ENCODE measurements around the gene PTCH2.
"Not testable (repeated sequence)": the region's sequence is repeated elsewhere in the genome, so short reads cannot be mapped to it uniquely, and the experiment has no call there.

PTCH2 gene

GRCh38 chr1:44839576-44839975, 3.5 kb downstream of the PTCH2 start:
- DNase-seq (ENCODE audit: insufficient read length, low spot score) (no peak), FAIRE-seq (no peak)

- FAIRE-seq; DNase-seq (ENCODE audit: insufficient read length, low spot score): not testable (repeated sequence)
Measured at GRCh38 chr1:44838294-44838693, 4.8 kb downstream of the PTCH2 start.

DNA sequence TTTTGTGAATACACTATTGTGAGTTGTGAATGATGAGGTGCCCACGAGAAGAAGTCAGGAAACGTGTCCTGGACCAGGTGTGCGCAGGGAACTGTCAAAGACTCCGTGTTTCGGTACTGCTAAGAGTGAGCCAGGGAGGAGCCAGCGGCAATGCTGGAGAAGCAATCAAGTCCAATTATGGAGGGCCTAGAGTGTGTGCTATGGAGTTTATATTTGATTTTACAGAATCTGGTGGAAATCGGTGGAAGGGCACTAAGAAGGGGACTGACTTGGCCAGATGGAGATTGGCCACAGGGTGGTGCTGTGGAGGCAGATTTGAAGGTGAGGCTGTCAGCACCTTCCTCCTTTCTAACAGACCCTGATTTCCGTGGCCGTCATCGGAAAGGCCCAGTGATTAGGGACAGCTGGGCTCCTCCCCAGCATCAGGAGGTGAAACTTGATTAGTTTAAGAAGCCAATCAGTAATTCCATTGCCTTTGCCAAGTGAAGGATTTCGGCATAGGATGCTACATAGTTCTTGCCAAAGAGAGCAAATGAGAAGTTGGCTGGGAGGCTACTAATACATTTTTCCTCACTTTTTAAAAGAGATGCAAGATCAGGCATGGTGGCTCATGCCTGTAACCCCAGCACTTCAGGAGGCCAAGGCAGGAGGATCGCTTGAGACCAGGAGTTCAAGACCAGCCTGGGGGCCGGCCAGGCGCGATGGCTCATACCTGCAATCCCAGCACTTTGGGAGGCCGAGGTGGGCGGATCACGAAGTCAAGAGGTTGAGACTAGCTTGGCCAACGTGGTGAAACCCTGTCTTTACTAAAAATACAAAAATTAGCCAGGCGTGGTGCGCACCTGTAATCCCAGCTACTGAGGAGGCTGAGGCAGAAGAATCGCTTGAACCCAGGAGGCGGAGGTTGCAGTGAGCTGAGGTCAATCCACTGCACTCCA, 7.0 kb downstream of the PTCH2 start:
- peak; percentile 81 for FAIRE-seq

DNA sequence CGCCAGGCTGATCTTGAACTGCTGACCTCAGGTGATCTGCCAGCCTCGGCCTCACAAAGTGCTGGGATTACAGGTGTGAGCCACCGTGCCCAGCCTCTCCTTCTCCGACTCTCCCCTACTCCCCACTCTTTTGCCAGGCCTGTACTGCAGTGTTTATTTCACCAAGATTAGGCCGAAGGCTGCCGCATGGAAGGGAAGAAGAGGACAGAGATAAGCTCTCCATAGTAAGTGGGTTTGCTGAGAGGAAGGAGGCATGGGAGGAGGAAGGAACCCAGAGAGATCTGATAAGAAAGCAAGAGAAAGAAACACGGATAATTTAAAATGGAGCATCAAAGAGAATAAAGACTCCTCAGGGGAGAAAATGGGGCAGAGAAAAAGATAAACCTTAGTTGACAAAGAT, 8.7 kb downstream of the PTCH2 start:
- DNase-seq (ENCODE audit: insufficient read length, low spot score) = no peak
- FAIRE-seq = no peak

More for the DNA sequence above, 7.0 kb downstream of the PTCH2 start:
- DNase-seq (ENCODE audit: insufficient read length, low spot score) = peak; percentile 71

- no peak for FAIRE-seq
- no peak for DNase-seq (ENCODE audit: insufficient read length, low spot score)
Measured at GRCh38 chr1:44832056-44832705, 10.9 kb downstream of the PTCH2 start.

DNA sequence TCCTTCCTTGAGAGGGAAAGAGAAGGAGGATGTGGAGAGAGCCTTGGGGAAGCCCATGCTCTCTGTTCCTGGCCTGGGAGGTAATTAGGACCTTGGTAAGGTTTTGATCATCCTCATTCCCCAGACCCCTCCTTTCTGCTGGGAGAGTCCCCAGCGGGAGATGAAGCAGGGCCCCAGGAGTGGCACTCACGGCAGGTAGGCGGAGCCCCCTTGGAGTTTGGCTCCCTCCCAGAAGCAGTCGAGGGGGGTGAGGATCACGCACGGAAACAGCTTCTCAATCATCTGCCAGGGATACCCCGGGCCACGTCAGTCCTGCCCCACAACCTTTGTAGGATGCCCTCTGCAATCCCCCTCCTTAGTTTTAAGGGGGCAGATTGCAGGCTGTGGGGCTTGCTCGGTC, 11.5 kb downstream of the PTCH2 start:
- no peak for FAIRE-seq
- no peak for DNase-seq (ENCODE audit: insufficient read length, low spot score)

- DNase-seq (ENCODE audit: insufficient read length, low spot score) = no peak
- no peak for FAIRE-seq
Measured at GRCh38 chr1:44830900-44831304, 12.2 kb downstream of the PTCH2 start.

- no peak for DNase-seq (ENCODE audit: insufficient read length, low spot score)
- no peak for FAIRE-seq
Measured at GRCh38 chr1:44829506-44830384, 13.3 kb downstream of the PTCH2 start.

DNA sequence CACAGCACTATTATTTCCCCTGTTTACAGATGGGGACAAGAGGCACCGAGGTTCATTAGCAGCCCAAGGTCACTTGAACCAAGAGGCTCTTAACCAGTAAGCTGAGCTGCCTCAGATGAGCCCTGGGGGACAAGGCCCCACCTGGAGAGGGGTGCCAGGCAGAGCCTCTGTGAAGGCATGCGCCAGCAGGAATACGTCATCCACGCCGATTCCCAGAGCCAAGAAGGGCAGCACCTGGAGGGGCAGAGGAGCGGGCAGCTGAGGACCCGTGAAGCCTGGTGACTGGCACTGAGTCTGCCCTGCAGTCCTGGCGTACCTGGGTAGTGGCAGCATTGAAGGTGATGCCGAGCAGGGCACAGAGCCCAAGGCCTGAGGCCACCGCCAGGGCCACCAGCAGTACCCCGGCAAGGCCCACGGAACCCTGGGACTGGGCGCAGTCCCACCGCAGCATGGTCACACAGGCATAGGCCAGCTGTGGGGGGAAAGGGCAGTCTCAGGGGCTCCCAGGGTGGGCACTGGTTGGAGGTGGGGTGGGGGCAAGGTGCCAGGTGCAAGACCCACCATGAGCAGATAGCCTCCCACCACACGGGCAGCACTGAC, 14.1 kb downstream of the PTCH2 start:
- no peak for FAIRE-seq

GRCh38 chr1:44828003-44828651, 14.9 kb downstream of the PTCH2 start:
- DNase-seq (ENCODE audit: insufficient read length, low spot score) (no peak), FAIRE-seq (no peak)

More for the DNA sequence above, 14.1 kb downstream of the PTCH2 start:
- DNase-seq (ENCODE audit: insufficient read length, low spot score) = no peak

DNA sequence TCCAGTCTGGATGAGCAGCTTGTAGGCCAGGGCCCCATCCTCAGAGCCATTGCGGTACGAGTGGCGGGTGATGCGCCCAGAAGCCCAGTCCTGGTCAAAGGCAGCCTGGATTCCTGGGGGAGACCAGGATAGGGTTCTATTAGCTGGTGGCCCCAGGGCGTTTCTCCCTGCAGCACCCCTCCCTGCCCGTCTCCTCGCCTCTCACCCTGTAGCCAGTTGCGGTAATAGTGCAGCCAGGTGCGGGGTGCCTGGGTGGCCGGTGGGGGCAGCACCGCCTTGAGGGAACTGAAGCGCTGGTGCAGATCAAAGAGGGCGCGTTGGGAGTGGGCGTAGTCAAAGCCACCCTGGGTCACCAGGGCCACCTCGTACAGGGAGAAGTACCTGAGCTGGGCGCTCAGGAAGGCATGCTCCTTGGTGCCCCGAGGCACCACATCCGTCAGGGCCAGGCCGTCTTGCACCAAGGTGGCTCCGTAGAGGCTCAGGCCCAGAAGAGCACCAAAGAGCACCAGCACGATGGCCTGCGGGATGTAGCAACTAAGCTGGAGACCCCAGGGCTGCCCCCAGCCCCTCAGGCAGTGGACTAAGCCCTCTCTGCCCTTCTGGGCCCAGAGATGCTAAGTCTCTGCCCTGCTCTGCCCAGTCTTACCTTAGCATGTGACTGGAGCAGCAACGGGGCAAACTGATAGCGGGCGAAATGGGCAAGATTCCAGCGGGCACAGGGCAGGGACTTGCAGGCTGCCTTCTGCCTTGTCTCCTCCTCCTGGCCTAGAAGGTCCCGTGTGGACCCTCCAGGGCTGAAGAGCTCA, 15.7 kb downstream of the PTCH2 start:
- FAIRE-seq (no peak), DNase-seq (ENCODE audit: insufficient read length, low spot score) (no peak)

- FAIRE-seq = no peak
Measured at GRCh38 chr1:44826375-44827196, 16.5 kb downstream of the PTCH2 start.

DNA sequence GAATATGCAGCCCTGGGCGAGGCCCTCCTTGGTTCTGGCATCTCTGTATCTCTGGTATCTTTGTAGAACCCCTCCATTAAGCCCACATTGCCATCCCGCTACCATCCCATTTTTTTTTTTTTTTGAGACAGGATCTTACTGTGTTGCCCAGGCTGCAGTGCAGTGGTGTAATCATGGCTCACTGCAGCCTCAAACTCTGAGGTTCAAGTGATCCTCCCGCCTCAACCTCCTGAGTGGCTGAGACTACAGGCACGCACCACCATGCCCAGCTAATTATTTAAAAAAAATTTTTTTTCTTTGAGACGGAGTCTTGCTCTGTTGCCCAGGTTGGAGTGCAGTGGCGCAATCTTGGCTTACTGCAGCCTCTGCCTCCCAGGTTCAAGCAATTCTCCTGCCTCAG, 18.7 kb downstream of the PTCH2 start:
- not testable (repeated sequence) for FAIRE-seq; DNase-seq (ENCODE audit: insufficient read length, low spot score)

More at GRCh38 chr1:44826375-44827196, 16.5 kb downstream of the PTCH2 start:
- no peak for DNase-seq (ENCODE audit: insufficient read length, low spot score)

- DNase-seq (ENCODE audit: insufficient read length, low spot score) (no peak), FAIRE-seq (no peak)
Measured at GRCh38 chr1:44822981-44823451, 20.0 kb downstream of the PTCH2 start.

DNA sequence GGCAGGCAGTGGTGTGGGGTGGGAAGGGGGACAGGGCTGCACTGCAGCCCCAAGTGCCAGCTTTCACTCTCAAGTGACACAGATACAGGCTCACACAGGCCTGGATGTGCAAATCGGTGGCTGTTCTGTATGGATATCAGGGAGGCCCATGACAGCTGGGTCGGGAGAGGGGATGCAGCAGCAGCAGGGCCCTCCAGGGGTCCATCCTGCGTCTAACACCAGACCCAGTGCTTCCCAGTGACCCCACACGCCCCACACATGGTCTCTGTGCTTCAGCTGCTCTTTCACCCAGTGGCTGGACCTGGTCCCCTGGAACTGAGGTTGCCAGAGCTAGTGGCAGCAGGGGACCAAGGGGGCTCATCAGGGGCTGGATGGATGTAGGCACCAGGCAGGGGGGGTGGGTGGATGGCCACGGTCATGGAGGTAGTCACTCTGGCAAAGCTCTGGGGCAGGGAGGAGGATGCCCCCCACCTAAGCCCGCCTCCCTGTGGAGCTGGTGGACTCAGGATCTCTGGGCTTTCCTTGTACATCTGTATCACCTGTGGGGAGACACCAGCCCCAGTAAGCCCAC, 20.8 kb downstream of the PTCH2 start:
- DNase-seq (ENCODE audit: insufficient read length, low spot score) = no peak
- no peak for FAIRE-seq

- FAIRE-seq = no peak
Measured at GRCh38 chr1:44821240-44821715, 21.8 kb downstream of the PTCH2 start.

More at GRCh38 chr1:44821240-44821715, 21.8 kb downstream of the PTCH2 start:
- DNase-seq (ENCODE audit: insufficient read length, low spot score) = no peak

Data from HTR-8/SVneo (cell line).